Measurements from ENCODE around the gene ST6GALNAC3. TPM values are rescaled to one million over a fixed set of nuclear protein-coding genes. Genes with fewer than 3 reads are reported as not detected.

ST6GALNAC3 gene
- polyA plus RNA-seq, 1 donor (not counting 4 experiments of a cell fraction or from before 2014, with no cell fraction given) = 0.08 TPM

GRCh38 chr1:76627901-76628300 lies 553.4 kb downstream of the ST6GALNAC3 start:
- H3K4me1 ChIP-seq (ENCODE audit: control insufficient read depth, extremely low read depth, insufficient read depth, low read length) = no peaks in the 10 kb centered on the region
- H3K9me1 ChIP-seq (ENCODE audit: control insufficient read depth, extremely low read depth, insufficient read depth, low read length) = no peaks in the 10 kb centered on the region
- dilution Hi-C loops (cut with MboI; ENCODE audit: extremely low pct_ligation_motif_present, low sequenced_read_pairs) = no loop called here
- no peak overlapping the region for H3K27ac ChIP-seq (ENCODE audit: control insufficient read depth, insufficient read depth, low read length)
- H3K4me2 ChIP-seq (ENCODE audit: control insufficient read depth, extremely low read depth, insufficient read depth, low read depth, low read length) = no peak overlapping the region
- no peaks in the 10 kb centered on the region for H4K20me1 ChIP-seq (ENCODE audit: control insufficient read depth, extremely low read depth, insufficient read depth, low read length)
- H3K79me2 ChIP-seq (ENCODE audit: control insufficient read depth, insufficient read depth, low read length) = no peaks in the 10 kb centered on the region
- no peaks in the 10 kb centered on the region for H3K36me3 ChIP-seq (ENCODE audit: control insufficient read depth in 2 of 2, extremely low read depth in 1 of 2, insufficient read depth in 2 of 2, low read length in 2 of 2)
- no peaks in the 10 kb centered on the region for H3K9me3 ChIP-seq (ENCODE audit: control insufficient read depth, low read depth, low read length)
- H3K27me3 ChIP-seq (ENCODE audit: control insufficient read depth, extremely low read depth, insufficient read depth, low read length) = no peaks in the 10 kb centered on the region
- FAIRE-seq = no peak
- no peak for DNase-seq (ENCODE audit: low read depth, low spot score)
- no peak overlapping the region for H3K4me3 ChIP-seq (ENCODE audit: control insufficient read depth in 2 of 3, extremely low read depth in 1 of 3, insufficient read depth in 2 of 3, low read depth in 1 of 3, low read length in 3 of 3)
- no peak overlapping the region for H2AFZ ChIP-seq (ENCODE audit: control insufficient read depth, low read length)
- H3K9ac ChIP-seq (ENCODE audit: control insufficient read depth, extremely low read depth, insufficient read depth, low read length) = no peak overlapping the region
- TF ChIP-seq CTCF (optimal IDR thresholded peaks at IDR 0.05 in 1 of 3, IDR thresholded peaks at IDR 0.05 in 1 of 3, conservative IDR thresholded peaks at IDR 0.05 in 1 of 3; ENCODE audit: extremely low read depth in 1 of 3, insufficient read depth in 2 of 3, low read length in 3 of 3) (no peak), EZH2 (IDR thresholded peaks at IDR 0.05; ENCODE audit: low read length) (no peak)

- H4K20me1 ChIP-seq (ENCODE audit: control insufficient read depth, extremely low read depth, insufficient read depth, low read length) = no peaks in the 10 kb centered on the region
- no peak overlapping the region for H3K4me2 ChIP-seq (ENCODE audit: control insufficient read depth, extremely low read depth, insufficient read depth, low read depth, low read length)
- no peaks in the 10 kb centered on the region for H3K9me1 ChIP-seq (ENCODE audit: control insufficient read depth, extremely low read depth, insufficient read depth, low read length)
- no peak for FAIRE-seq
- TF ChIP-seq CTCF (optimal IDR thresholded peaks at IDR 0.05 in 1 of 3, IDR thresholded peaks at IDR 0.05 in 1 of 3, conservative IDR thresholded peaks at IDR 0.05 in 1 of 3; ENCODE audit: extremely low read depth in 1 of 3, insufficient read depth in 2 of 3, low read length in 3 of 3) (no peak), EZH2 (IDR thresholded peaks at IDR 0.05; ENCODE audit: low read length) (no peak)
- no peak overlapping the region for H3K4me3 ChIP-seq (ENCODE audit: control insufficient read depth in 2 of 3, extremely low read depth in 1 of 3, insufficient read depth in 2 of 3, low read depth in 1 of 3, low read length in 3 of 3)
- dilution Hi-C loops (cut with MboI; ENCODE audit: extremely low pct_ligation_motif_present, low sequenced_read_pairs) = no loop called here
- H3K9me3 ChIP-seq (ENCODE audit: control insufficient read depth, low read depth, low read length) = no peaks in the 10 kb centered on the region
- no peak for DNase-seq (ENCODE audit: low read depth, low spot score)
- no peak overlapping the region for H2AFZ ChIP-seq (ENCODE audit: control insufficient read depth, low read length)
- H3K27me3 ChIP-seq (ENCODE audit: control insufficient read depth, extremely low read depth, insufficient read depth, low read length) = no peaks in the 10 kb centered on the region
- no peaks in the 10 kb centered on the region for H3K4me1 ChIP-seq (ENCODE audit: control insufficient read depth, extremely low read depth, insufficient read depth, low read length)
- no peak overlapping the region for H3K9ac ChIP-seq (ENCODE audit: control insufficient read depth, extremely low read depth, insufficient read depth, low read length)
- no peaks in the 10 kb centered on the region for H3K36me3 ChIP-seq (ENCODE audit: control insufficient read depth in 2 of 2, extremely low read depth in 1 of 2, insufficient read depth in 2 of 2, low read length in 2 of 2)
- H3K79me2 ChIP-seq (ENCODE audit: control insufficient read depth, insufficient read depth, low read length) = no peaks in the 10 kb centered on the region
- H3K27ac ChIP-seq (ENCODE audit: control insufficient read depth, insufficient read depth, low read length) = no peak overlapping the region
Observed at GRCh38 chr1:76632136-76632535, 557.6 kb downstream of the ST6GALNAC3 start.

Measured in keratinocyte (primary cell).